ENCODE data around the gene IGF2R. TPM values are rescaled to one million over a fixed set of nuclear protein-coding genes. Genes with fewer than 3 reads are reported as not detected.

Gene IGF2R
- total and polyA plus RNA-seq, 2 of the 13 experiments (the other 11 are each of a cell fraction or from before 2014, with no cell fraction given), result 38.3 to 70.0 TPM

GRCh38 chr6:159970659-159971063 lies 1.8 kb downstream of the IGF2R start (continued):
- TF ChIP-seq ZNF687 (CRISPR knock-in tag; IDR thresholded peaks at IDR 0.05) (peak; percentile 42), ZNF691 (CRISPR knock-in tag; IDR thresholded peaks at IDR 0.05; ENCODE audit: borderline replicate concordance, low read depth) (no peak)

DNA sequence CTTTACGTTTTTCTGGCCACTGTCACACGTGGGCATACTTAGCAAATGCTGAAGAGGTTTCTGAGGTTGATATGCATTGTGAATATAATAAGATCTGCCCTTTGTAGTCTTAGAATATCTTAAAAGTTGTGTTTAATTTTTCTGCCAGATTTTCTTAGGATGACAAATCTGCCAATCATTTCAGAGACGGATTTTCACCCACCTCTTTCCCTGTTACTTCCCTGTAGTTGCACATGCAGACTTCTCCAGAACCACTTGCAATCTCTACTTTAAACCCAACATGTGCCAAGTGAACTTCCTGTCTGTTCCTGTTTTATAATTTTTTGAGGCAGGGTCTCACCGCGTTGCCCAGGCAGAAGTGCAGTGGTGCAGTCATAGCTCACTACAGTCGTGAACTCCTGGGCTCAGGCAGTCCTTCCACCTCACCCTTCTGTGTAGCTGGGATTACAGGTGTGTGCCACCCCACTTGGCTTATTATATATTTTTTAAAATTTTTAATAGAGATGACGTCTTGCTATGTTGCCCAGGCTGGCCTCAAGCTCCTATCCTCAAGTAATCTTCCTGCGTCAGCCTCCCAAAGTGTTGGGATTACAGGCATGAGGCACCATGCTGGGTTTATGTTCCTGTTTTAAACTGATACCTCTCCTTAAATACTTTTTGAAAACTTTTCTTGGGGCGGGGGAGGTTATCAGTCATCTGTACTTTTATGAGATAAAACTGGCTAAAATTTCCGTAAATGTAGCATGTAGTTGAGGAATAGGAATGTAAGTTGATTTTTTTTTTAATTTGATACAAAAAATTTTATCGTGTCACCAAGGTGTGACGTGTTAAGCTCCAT lies 2.7 kb downstream of the IGF2R start:
- no peak for FAIRE-seq
- intact Hi-C loops (cut with micrococcal nuclease; ENCODE audit: unreplicated experiment), result no loop called here
- H3K9ac ChIP-seq (ENCODE audit: insufficient read depth, low read depth, low read length), result peak overlapping the region; percentile 96
- no peak overlapping the region for H3K27ac ChIP-seq (ENCODE audit: extremely low read length, insufficient read depth, low read length)
- in situ Hi-C loops (cut with HindIII; ENCODE audit: extremely low pct_ligation_motif_present, low pct_unique_long_range_greater_than_20kb), result loop anchor here (5.0 to 10.0 kb wide), 2 partner anchors 71 to 277 kb away; partner anchors contain the start of gene SOD2
- TF ChIP-seq FOXA3 (CRISPR knock-in tag; IDR thresholded peaks at IDR 0.05), result no peak
- TF ChIP-seq KLF9 (CRISPR knock-in tag; IDR thresholded peaks at IDR 0.05; ENCODE audit: low read depth), result no peak
- no peak for TF ChIP-seq GTF3A (CRISPR knock-in tag; conservative IDR thresholded peaks at IDR 0.05)
- TF ChIP-seq ZNF121 (CRISPR knock-in tag; IDR thresholded peaks at IDR 0.05), result peak; percentile 65; the same call in 1 of the 2 replicates
- TF ChIP-seq ELK4 (CRISPR knock-in tag; IDR thresholded peaks at IDR 0.05; ENCODE audit: borderline replicate concordance), result no peak
- no peak for TF ChIP-seq ZBTB4 (CRISPR knock-in tag; IDR thresholded peaks at IDR 0.05; ENCODE audit: borderline replicate concordance)
- TF ChIP-seq ZNF792 (CRISPR knock-in tag; IDR thresholded peaks at IDR 0.05), result no peak
- no peak overlapping the region for H2AFZ ChIP-seq (ENCODE audit: low read length)
- ATAC-seq, result no peak
- no peaks in the 10 kb centered on the region for H3K27me3 ChIP-seq (ENCODE audit: control insufficient read depth in 1 of 2, insufficient read depth in 2 of 2, low read length in 2 of 2)
- H3K4me2 ChIP-seq (ENCODE audit: low read depth, low read length), result peak overlapping the region; percentile 88
- peaks cover 41% of the 10 kb centered on the region for H4K20me1 ChIP-seq (ENCODE audit: insufficient read depth, low read length)
- ChIA-PET POLR2A (no interaction called here), CTCF (ENCODE audit: low intra/inter-chr PET ratio, low total read pairs) (no interaction called here)
- H3K36me3 ChIP-seq (replicated peaks in 1 of 2; ENCODE audit: control insufficient read depth in 1 of 2, insufficient read depth in 2 of 2, low read length in 2 of 2), result peaks cover 0 to 5% of the 10 kb centered on the region in 2 experiments; a peak in 1 of 5 replicates
- WGBS (ENCODE audit: low lambda C conversion rate), result 93% methylated on average over 12 of the region's 12 CpGs
- H3K9me3 ChIP-seq (ENCODE audit: low read length), result no peaks in the 10 kb centered on the region
- no peak for DNase-seq (ENCODE audit: low spot score)
- H3K79me2 ChIP-seq (ENCODE audit: insufficient read depth, low read length), result peaks cover 71% of the 10 kb centered on the region
- H3K4me1 ChIP-seq (ENCODE audit: insufficient read depth, low read length), result peaks cover 62% of the 10 kb centered on the region
- BruUV-seq (replicated peaks), result no TSS peak
- peak overlapping the region; percentile 91 to 94 (median 92); a peak in 5 of 6 replicates for H3K4me3 ChIP-seq (replicated peaks in 1 of 3; ENCODE audit: insufficient read depth in 1 of 3, low read depth in 2 of 3, low read length in 3 of 3)

Data from HepG2 (cell line).